Retinal pigment epithelial cell (primary cell): ENCODE results near the gene SHFL.
A peak's percentile ranks its signal among the peaks of the same experiment; 100 is the strongest.

Experiments
- DNase-seq: peaks from one replicate; pipeline ENCODE4 v3.0.0-alpha.2; 2010; ENCODE audit warnings: low read depth
- H3K4me3 ChIP-seq: 2 replicates; pipeline ENCODE4 v1.5.1; 2011; ENCODE audit warnings: mild to moderate bottlenecking, low read length, control low read depth, moderate library complexity
- TF ChIP-seq, protein P1 (sequence below): conservative IDR thresholded peaks from 2 replicates; pipeline ENCODE4 v1.5.1; 2011; ENCODE audit warnings: low read depth, low read length, control low read depth, inconsistent platforms

SHFL gene

DNA sequence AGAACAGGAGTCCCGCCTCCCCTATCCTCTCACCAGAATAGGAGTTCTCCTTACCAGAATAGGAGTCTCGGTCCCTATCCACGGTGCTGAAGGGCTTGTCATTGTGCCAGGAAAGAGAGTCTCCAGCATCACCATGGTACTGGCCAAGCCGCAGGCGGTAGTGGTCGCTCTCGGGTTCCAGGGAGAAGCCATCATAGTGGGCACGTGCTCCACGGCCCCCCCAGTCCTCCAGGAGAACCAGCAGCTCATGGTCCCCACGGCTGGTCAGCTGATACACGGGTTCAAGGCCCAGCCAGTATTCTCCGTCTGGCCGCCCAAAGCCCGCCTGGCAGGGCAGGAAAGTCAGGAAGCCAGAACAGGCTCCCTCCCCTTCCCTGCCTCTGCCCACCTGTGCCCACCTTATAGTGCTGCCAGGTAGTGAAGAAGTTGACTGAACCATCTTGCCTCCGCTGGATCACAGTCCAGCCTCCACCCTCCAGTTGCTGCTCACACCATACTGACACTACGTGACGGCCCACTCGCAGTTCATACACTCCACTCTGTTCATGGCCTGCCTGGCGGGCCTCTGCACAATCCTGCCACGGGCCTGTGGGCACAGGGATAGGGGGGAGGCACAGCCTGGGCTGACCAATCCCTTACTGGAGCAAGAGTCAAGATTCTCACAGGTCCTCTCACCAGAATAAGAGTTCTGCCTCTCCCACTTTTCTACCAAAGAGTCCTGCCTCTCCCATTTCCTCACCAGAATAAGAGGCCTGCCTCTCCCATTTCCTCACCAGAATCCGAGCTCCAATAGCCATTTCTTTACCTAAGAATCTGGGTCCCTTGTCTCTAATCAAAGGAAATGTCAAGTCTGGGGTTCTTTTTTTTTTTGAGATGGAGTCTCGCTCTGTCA, 7.4 kb downstream of the SHFL start:
- no peak overlapping the region for H3K4me3 ChIP-seq
- TF ChIP-seq, protein P1, sequence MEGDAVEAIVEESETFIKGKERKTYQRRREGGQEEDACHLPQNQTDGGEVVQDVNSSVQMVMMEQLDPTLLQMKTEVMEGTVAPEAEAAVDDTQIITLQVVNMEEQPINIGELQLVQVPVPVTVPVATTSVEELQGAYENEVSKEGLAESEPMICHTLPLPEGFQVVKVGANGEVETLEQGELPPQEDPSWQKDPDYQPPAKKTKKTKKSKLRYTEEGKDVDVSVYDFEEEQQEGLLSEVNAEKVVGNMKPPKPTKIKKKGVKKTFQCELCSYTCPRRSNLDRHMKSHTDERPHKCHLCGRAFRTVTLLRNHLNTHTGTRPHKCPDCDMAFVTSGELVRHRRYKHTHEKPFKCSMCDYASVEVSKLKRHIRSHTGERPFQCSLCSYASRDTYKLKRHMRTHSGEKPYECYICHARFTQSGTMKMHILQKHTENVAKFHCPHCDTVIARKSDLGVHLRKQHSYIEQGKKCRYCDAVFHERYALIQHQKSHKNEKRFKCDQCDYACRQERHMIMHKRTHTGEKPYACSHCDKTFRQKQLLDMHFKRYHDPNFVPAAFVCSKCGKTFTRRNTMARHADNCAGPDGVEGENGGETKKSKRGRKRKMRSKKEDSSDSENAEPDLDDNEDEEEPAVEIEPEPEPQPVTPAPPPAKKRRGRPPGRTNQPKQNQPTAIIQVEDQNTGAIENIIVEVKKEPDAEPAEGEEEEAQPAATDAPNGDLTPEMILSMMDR = no peak
- no peak for DNase-seq

DNA sequence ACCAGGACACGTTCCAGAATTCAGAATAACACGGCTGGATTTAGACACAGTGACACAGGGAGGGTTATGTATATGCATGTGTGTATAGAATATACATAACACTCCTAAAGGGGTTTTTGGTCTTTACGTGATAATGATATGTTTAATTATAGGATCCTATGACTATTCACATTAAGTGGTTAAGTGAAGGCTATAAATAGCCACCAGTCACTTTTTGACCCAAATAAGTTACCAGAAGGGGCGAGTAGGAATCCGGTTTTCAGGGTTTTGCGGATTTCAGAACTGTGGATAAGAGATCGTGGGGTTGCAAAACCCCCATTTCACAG, 9.5 kb downstream of the SHFL start:
- no peak overlapping the region for H3K4me3 ChIP-seq
- TF ChIP-seq, protein P1 = no peak
- DNase-seq = no peak

DNA sequence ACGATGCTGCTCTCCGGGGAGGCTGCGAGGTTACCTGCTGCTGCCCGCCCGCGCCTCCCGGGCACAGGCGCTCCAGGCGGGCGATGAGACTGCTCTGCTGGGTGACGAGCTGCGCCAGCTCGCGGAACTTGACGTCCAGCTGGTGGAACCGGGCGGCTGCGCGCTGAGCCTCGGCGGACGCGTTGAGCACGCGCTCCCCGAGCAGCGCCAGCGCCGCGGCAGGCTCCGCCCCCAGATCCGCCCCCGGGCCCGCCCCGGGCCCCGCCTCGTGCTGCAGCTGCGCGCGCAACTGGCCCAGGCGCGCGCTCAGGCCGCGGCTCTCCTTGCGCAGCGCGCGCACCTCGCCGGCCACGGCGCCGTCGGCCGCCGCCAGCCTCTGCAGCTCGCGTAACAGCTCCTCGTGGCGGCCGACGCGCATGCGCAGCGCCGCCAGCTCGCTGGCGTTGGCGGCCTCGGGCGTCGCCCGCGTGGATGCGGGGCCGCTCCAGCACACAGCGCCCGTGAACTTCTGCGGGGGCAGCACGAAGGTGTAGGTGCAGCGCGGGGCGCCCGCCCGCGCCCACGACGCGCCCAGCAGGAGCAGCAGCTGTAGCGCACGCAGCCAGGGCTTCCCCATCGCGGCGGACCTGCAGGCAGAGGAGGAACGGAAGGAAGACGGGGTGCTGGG, 10.0 kb downstream of the SHFL start:
- peak; percentile 34 for DNase-seq
- TF ChIP-seq, protein P1 = no peak
- no peak overlapping the region for H3K4me3 ChIP-seq

DNA sequence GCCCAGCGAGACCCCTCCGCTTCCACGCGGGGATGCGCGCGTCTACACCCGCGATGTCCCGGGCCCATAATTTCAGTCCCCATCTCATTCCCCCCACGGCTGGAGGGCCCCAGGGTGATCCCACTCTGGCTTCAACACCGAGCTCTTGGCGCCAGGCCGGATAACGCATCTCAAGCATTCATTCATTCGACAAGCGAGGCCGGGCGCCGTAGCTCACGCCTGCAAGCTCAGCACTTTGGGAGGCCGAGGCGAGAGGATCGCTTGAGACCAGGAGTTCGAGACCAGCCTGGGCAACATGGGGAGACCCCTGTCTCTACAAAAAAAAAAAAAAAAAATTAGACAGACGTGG, 10.5 kb downstream of the SHFL start:
- H3K4me3 ChIP-seq = no peak overlapping the region
- TF ChIP-seq, protein P1 = no peak
- DNase-seq = no peak

DNA sequence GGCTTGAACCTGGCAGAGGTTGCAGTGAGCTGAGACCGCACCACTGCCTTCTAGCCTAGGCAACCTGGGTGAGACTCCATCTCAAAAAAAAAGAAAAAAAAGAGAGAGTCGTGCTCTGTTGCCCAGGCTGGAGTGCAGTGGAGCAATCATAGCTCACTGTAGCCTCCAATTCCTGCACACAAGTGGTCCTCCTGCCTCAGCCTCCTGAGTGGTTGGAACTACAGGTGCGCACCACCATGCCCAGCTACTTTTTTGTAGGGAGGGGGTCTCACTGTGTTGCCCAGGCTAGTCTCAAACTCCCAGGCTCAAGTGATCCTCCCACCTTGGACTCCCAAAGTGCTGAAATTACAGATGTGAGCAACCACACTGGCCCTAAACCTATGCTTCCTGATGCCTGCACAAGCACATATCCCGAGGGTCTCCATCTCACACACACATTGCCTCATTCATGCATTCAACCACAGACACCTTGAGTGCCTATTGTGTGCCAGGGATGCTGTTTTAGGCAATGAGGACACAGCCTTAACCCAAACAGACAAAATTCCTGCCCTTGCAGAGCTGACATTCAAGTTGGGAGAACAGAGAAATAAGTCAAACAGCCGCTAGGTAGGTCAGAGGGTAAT, 14.2 kb downstream of the SHFL start:
- TF ChIP-seq, protein P1 = no peak
- DNase-seq = no peak
- H3K4me3 ChIP-seq = no peak overlapping the region

DNA sequence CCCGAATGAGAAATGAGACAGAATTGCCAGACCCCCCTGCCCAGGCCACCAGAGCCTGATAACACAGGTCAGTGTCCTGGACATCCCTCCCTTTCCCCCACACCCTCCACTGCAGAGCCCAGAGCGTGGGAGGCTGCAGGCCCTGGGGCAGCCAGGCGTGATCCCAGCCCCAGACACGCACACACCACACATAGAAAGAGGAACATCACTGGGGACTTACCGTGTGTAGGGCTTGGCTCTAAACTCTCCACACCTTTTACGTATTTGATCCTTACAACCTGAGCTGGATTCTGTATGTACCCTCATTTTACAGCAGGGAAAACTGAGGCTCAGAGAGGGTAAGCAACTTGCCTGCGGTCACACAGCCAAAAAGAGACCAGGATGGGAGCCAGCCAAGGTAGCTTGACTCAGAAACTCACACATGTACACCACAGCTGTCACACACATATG, 16.7 kb downstream of the SHFL start:
- DNase-seq = no peak
- TF ChIP-seq, protein P1 = no peak
- no peak overlapping the region for H3K4me3 ChIP-seq

DNA sequence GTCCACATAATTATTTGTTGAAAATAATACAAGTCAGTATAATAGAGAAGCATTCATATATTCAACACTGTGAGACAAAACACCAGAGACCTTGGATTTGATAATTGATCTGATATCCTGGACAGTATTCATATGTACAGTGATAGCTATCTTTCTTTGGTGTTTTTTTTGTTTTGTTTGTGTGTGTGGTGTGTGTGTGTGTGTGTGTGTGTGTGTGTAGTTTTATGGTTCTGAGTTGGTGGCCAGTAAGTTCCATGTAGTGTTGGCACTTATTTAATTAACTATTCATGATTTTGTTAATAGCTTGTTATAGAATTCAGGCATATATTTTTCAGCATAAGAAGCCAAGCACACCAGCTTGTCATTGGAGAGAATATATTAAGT, 18.0 kb downstream of the SHFL start:
- H3K4me3 ChIP-seq = no peak overlapping the region
- TF ChIP-seq, protein P1 = no peak
- DNase-seq = no peak
